CD4-positive, alpha-beta T cell treated with Interleukin-15 for 1 hour (primary cell): ENCODE data around the gene ADAT3.

Source experiments
- DNase-seq: peaks from one replicate; pipeline ENCODE4 v3.0.0-alpha.2; 2020

Gene ADAT3

DNA sequence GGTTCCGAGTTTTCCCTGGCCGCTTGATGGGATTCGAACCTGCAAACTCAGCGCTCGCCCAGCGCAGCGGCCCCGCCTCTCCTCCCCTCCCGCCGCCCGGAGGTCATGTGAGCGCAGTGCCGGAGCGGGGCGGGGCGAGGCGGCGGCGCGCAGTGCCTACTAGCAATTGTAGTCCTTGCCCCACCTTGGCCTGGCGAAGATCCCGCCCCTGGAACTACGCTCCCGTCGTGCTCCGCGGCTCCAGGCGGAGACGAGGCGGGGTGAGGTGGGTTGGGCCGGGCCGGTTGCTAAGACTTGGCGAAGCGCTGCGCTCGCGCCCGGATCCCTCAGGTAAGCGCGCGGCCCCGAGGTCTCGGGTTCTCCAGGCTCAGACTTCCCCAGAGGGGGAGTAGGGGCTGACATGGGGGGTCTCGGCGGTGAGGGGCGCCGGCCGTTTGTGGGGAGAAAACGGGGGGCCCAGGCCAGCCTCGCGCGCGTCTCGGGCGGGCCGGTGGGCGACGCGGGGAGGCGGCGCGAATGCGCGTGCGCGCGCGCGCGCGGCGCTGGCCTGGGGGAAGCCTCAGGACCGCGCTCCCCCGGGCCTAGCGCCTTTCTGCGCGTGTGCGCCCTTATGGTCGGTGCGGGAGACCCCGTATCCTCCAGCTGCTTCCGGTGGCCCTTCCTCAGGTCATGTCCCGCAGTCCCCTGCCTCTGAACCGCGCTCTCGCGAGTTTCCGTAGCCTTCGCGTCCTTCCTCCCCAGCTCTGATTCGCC, at the start of gene ADAT3, which contains the start of gene SCAMP4:
TSS of gene ADAT3 (plus strand) at position 290 of the 753 bp plus-strand sequence. CDS start 6,649 bp downstream, outside the sequence.
TSS of gene SCAMP4 (plus strand) at position 290 of the 753 bp plus-strand sequence. CDS start 9,621 bp downstream, outside the sequence.
- DNase-seq = peak; percentile 99

DNA sequence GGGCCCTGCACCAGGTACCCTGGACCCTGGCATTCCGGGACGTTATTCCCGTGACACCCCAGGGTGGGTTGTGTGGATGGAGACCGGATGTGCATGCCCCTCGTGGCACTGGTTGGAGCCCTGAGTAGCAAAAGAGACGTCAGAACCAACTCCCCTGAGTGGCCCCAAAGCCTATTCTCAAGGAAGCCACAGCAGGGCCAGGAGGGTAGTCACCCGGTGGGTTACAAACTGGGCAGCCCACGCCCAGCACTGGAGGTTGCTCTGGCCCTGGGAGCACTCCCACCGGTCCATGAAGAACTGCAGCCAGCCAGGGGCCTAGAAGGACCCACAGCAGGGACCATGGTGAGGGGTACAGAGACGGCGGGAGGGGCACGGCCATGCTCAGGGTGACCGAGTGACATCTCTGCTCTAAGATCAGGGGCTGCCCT, 49.4 kb upstream of the ADAT3 start:
- no peak for DNase-seq

DNA sequence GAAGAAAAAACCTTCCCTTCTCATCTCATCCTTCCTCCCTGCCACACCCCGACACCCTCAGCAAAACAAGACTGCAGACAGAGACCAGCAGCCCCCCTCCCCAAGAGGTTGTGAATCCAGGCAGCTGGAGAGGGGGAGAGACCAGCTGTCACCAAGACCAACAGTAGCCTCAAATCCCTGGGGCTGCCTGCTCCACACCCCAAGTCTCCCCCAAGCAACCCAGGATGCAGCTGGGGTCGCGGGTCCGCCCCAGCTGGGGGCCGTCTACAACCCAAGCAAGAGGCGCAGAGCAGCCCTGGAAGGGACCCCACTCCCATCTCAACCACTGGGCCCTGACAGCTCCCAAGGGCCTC, 48.9 kb upstream of the ADAT3 start:
- no peak for DNase-seq

DNA sequence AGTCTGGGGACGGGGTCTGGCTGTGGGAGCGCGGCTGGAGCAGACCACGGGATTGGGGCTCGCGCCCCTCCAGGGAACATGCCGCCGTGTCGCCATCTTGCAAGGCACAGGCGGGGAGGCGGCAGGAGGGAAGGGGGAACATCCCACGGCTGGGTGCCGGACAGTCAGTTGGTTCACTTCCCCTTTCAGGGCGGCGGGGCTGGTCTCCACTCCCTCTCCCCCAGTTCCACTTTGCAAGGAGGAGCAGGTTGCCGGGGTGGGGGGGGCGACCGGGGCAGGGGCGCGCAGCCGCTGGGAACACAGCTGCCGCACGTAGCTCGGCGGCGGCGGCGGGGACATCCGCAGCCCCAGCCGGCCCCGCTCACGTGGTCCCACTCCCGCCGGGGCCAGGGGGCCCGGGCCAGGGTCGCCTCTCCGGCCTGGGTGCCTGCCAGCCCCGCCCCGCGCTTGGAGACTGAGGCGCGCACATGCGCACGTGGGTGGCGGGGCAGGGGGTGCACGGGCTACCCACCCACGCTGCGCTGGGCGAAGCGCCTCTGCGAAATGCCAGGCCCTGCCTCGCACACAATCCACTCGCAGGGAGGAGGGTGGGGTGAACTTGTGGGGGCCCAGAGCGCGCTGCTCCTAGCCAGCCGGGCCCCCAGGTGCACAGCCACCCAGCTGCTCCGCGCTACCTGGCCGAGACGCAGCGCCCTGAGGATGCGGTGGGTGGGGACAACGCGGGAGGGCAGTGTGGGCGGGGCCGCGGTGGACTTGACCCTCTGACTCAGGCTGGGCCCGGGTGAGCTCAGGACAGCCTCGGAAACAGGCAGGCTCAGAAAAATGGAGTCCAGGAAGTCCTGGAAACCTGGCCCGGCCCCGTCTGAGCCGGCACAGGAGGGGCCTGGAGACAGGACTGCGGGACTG, 48.2 kb upstream of the ADAT3 start:
- DNase-seq = peak; percentile 80

DNA sequence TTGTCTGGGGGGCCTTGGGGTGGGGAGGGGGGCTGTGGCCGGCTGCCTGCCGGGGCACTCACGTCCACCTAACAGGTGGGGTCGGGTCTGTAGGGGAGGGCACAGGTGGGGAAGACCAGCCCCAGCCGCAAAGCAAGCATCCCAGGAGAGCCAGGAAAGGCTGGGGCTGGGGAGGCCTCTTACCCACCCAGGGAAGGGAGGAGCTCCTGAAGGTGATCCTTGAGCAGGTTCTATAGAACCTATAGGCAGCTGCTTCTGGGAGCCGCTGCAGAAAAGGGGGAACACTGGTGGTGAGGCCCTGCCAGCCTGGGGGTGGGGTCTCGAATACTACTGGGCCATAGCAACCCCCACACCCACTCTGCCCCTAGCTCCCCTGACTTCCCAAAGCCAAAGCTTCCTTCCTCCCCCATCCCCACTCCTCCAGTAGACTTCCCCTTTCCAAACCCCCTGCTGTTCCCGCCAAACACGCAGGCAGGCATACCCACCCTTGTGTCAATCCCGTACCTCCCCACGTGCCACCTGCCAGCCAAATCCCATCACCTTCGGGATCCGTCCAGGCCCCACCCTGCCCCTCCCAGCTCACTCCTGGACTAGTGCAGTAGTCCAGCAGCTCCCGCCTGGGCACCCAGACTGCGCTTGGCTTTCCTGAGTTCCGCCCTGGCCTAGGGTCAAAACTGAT, 47.4 kb upstream of the ADAT3 start:
- no peak for DNase-seq

DNA sequence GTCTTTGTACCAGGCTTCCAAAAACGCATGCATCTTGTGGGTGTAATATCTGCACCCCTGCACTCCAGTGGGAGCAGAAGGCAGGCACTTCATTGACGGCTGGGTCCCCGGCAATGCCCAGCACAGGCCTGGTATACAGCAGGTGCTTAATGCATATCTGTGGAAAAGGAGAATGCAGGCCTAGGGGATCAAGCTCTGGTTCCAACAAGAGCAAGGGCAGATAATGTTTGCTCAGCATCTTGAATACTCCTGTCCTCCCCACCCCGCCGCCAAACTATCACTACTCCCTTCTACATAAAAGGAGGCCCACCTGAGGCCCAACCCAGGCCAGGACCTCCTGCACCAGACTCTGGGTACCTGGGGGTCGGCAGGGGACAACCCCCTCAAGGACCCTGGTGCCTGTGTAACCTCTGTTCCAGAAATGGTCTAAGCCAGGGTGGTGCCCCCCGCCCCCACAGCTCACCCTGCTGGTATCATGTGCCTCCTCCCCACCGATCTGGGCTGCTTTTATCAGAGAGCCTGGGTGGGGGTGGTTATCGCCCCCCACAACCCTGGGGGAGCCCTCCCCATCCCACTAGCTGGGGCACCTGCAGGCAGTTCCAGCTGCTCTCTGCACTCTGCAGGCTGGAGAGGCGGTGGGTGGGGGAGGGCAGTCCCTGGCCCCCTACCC, 46.7 kb upstream of the ADAT3 start:
- DNase-seq = no peak

DNA sequence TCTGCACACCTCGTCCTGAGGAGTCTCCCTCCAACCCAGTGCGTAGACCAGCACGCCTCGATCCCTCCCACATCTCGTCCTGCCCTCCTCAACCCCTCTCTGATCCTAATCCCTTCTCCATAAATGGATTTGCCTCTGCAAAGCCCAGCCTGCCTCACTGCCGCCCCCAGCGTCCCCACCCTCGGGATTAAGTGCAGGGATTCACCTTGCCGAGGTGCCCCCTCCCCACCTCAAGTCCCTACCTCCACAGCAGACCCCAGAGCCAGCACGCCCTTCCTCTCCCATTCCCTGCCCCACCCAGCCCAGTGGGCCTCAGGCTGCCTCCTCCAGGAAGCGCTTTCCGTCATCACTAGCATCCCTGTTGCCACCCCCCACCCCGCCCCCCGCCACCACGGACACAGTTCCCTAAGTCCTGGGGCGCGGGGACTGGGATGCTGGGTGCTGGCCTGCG, 45.8 kb upstream of the ADAT3 start:
- DNase-seq = no peak

DNA sequence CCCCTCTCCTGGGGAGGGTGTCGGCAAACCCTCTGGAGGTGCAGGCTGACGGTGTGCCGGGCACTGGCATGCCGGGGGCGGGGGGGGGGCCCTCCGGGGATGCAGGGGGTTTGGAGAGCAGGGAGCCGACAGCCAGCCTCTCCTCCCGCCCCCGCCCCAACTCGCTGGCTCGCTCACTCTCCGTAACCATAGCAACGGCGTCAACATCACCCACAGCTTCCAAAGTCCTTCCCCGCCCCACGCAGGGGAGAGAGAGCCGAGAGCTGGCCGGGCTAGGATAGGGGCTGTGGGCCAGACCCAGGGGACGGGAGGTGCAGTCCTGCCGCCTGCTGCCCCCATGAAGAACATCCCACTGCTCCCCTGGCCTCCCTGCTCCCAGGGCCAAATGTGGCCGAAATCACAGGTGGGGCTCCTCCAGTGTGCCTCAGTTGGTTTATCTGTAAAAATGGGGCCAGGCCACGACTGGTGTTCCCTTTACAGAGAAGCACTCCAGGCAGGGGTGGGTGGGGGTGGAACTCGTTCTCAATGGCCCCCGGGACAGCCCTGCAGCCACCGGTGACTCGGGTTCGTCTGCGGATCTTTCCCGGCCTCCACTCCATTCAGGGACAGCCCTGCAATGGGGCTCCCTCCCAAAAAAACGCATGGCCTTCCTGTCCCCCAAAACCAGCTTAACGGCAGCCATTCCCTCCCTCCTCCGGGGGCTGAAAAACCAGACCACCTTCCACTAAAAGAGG, 45.0 kb upstream of the ADAT3 start:
- DNase-seq = peak; percentile 79

DNA sequence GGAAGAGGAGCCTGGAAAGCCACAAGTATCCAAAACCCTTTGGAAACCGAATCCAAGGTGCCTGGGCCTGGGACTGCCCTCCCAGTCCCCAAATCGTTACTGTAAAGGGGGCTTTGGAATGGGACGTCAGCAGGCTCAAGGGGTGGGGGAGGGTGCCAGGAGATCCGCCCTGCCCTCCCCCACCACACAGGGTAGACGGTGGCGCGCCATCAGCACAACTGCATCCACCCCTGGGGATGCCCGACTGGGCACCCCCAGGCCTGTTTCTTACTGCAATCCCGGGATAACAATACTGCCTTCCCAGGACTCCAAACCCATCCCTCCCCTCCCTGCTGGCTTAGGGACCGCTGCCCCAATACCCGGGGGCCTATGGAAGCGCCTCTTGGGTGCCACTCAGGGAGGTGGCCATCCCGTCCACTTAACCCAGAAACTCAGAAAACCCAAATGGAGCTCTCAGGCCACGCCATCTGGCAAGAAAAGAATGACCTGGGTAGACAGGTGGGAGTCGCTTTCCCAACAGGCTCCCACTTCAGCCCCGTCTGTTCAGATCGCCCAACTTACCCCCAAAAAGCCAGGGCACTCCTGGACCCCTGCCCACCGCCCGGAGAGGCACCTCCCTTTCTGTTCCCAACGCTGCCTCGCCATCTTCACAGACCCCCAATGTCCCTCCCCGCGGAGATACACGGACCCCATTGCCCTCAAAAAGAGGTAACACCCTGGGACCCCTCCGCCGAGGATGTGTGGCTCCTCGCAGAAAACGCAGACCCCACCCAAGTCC, 44.2 kb upstream of the ADAT3 start:
- DNase-seq = no peak

DNA sequence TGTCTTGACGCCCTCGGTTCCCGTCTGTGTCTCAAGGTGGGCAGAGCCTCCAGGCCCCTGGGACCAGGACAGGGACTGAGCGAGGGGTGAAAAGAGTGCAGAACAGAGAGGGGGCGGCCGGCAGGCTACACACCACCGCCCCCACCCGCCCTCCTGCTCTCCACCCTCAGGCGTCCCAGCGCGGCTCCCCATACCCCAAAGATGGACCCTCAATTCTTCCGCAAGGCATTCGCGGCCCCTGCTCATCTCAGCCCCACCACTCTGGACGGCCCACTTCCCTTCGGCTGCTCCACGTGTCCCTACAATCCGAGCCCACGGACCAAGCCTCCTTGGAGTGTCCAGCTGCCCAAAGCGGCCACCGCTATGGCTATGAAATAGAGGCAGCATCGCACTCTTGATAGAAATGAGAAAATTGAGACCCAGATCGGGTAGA, 43.6 kb upstream of the ADAT3 start:
- DNase-seq = no peak

DNA sequence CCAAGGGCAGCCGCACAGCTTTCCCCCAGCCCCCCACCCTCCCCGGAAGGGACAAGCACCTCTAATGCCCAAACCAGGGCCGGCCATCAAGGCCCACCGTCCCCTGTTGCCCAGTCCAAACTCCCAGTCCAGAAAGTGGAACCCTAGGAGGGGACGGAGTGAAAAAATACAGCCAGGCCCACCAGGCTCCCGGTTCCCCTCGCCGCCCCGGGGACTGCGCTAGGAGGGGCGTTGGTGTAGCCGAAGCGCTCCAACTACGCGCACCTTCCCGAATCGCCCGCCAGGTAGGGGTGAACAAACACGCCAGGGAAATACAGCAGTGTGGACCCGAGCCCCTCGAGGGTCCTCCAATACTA, 43.2 kb upstream of the ADAT3 start:
- DNase-seq = no peak

DNA sequence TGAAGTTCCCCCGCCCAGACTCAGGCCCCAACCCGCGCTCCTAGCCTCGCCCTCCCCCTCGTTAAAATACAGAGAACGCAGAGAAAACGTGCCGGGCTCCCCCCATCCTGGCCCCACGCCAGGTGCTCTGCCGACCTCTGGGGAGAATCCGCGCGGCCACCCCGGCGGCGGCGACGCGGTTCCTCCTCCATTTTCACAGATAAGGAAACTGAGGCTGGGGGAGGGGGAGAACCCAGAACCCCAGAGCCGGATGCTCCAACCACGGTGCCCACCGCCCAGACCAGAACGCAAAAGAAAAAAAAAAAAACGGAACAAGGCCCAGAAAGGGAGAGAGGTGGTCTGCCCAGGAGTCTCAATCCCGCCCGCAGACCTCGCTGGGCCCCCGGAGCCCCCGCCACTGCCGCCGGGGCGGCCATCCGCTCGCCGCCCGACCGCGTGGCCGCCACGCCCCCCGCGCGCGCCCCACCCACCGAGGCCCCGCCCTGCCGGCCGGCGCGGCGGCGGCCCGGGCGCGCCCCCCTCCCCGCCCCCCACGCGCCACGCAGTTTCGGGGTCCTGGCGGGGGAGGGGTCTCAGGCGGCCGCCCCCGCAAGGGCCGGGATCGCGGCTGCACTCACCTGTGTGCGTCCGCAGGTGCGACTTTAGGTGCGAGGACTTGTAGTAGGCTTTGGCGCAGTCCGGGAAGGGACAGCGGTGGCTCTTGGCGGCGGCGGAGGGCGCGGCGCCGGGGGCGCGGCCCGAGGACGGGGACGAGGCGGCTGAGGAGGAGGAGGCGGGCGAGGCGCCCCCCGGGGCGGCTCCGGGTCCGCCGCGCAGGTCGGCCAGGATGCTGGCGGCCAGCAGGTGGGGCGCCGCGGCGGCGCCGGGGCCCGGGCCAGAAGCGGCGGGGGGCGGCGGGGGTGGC, 42.5 kb upstream of the ADAT3 start:
- peak; percentile 50 for DNase-seq

DNA sequence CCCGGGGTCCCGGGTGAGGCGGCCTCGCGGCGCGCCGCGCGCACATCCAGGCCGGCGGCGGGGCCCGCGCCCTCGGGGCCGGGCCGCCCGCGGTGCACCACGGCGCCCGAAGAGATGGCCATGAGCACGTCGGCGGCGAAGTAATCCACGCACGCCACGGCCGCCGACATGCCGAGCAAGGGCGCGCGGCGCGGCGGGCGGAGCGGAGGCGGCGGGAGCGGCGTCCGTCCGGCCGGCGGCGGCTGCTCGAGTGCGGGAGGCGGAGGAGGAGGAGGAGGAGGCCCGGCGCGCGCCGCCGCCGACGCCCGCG, 41.9 kb upstream of the ADAT3 start, which contains the start of gene KLF16:
TSS of gene KLF16 (minus strand) at position 252 of the 310 bp plus-strand sequence. CDS start at position 170, 82 bp downstream.
- DNase-seq = no peak

DNA sequence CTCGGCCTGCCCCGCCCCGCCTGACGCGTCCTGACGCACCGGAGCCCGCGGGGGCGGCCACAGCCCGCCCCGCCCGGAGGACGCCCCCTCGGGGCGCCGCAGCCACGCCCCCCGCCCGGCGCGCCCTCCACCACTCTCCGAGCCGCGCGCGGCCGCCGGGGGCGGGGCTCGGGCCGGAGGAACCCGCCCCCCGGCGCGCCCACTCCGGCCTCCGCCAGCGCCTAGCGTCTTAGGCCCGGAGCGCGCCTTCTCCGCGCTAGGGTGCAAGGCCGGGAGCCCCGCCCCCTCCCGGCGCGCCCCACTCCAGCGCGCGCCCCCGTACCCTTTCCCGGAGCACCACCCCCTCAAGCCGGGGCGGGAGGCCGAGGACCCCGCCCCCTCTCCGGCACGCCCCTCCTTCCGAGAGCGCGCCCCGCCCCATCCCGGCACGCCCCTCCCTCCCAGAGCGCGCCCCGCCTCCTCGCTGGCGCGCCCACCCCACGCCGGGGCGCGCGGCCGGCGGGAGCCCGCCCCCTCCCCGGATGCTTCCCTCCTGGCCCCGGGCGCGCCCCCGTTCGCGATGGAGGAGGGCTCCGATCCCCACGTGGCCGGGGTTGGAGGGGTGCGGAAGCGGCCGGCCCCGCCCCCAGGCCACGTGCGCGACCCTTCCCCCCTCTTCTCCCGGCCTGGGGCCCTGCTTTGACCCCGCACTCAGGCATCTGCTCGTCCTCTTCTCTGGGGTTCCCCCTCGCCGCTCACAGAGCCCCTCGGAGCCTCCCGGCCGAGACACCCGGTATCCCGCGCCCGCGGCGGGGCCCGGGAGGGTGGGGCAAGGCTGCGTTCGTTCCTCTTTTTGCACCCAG, 41.3 kb upstream of the ADAT3 start:
- DNase-seq = peak; percentile 91

DNA sequence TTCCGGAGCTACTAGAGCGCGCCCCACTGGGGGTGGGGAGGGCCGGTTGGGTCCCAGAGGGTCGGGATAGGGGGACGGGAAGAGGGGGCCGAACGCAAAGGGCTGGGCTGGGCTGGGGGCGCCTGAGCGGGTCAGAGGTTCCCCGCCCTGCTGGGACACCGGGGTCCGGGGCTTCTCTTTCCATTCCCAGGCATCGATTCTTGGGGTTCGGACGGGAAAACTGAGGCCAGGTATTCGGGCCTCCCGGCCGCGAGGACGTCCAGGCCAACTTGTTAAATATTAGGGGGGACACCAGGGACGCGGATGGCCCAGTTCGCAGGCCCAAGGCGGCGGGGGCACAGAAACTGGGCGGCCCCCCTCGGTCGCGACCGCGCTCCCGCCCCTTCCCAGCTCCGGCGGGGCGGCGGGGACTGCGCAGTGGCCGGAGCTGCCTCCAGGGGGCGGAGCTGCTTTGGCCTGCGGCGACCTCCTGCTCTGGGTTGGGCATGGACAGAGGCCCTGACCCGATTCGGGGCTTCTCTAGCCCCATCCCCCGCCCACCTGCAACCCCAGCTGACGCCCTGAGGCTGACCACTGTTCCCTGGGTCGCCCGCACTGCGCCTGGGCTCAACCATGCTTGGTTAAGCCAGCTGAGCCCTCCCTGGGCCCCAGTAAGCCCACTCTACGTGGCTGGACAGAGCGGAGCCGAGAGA, 40.6 kb upstream of the ADAT3 start:
- DNase-seq = peak; percentile 71

DNA sequence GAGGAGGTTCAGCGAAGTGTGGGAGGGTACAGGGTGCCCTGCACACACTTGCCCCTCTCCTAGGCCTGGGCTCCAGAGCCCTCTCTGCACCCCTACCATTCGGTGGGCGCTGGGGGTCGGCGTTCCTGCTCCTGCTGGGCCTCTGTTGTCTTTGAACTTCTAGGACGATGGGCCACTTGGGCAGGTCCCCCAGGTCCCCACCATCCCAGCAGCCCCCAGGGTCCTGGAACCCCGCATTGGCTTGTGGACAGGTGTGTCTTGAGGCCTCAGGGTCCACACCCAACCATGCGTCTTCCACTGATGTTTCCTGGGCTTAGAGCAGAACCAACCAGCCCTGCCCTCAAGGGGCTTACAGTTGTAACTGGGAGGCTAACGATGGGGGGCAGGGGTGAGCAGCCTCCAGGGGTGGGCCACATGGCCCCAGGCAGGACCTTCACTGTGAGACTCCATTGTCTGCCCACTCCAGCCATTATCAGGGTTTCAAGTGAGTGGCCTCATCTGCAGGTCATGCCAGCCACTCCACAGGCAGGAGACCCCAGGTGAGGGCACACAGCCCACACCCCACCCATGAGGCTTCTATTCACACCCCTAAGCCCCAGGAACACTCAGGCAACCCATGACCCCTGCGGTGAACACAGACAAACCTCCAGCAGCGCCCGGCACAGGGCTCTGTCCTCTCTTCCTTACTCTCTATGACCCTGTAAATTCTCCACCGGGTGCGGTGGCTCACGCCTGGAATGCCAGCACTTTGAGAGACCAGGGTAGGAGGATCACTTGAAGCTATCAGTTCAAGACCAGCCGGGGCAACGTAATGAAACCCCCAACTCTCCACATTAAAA, 39.8 kb upstream of the ADAT3 start:
- DNase-seq = no peak

DNA sequence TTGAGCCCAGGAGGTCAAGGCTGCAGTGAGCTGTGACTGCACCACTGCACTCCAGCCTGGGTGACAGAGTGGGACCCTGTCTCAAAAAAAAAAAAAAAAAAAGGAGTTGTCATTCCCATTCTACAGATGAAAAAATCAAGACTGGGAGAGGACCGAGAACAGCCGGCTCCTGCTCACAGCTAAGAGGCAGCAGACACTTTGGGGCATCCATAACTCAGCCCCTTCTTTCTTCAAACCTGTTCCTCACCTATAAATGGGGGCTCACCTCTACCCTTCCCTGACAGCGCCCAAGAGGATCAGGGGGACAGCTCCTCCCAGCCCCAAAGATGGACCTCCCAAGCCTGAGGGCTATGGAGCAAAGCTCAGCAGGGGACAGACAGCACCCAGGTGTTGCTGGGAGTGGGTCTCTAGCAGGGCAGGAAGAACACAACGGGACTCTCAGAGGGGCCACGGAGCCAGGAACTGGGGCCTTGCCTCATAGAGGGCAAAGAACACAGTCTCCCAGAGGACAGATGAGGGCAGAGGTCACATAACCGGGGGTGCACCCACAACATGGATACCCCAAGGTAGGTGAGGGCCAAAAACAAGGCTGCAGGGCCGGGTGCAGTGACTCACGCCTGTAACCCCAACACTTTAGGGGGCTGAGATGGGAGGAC, 38.4 kb upstream of the ADAT3 start:
- DNase-seq = no peak
